ENCODE measurements around the gene EXO1.

GRCh38 chr1:241846375-241846774 lies 1.6 kb upstream of the EXO1 start:
- no peak for TF ChIP-seq CTCF (optimal IDR thresholded peaks at IDR 0.05 in 1 of 3, IDR thresholded peaks at IDR 0.05 in 1 of 3, conservative IDR thresholded peaks at IDR 0.05 in 1 of 3; ENCODE audit: extremely low read depth in 1 of 3, insufficient read depth in 2 of 3, low read length in 3 of 3)
- no peak for TF ChIP-seq EZH2 (IDR thresholded peaks at IDR 0.05; ENCODE audit: low read length)

Data from keratinocyte (primary cell).